ENCODE results near the gene PLXNA2. TPM values are rescaled to one million over a fixed set of nuclear protein-coding genes. Genes with fewer than 3 reads are reported as not detected.

PLXNA2 gene
- total RNA-seq, 2 experiments from 2014 or later, result 2.0 to 2.1 TPM

- no peak overlapping the region for H3K4me3 Mint-ChIP-seq
- H3K4me1 Mint-ChIP-seq, result peaks cover 12% of the 10 kb centered on the region
- H3K27ac Mint-ChIP-seq, result no peak overlapping the region
- H3K9me3 Mint-ChIP-seq, result no peaks in the 10 kb centered on the region
- ATAC-seq (ENCODE audit: low read depth) (no peak), DNase-seq (no peak)
- H3K36me3 Mint-ChIP-seq, result no peaks in the 10 kb centered on the region
- POLR2A ChIA-PET, result no interaction called here
- H3K27me3 Mint-ChIP-seq, result peaks cover 66% of the 10 kb centered on the region
Observed at GRCh38 chr1:208242146-208242545, 2.0 kb downstream of the PLXNA2 start.

- H3K4me3 Mint-ChIP-seq, result no peak overlapping the region
Observed at GRCh38 chr1:208241512-208241911, 2.7 kb downstream of the PLXNA2 start.

GRCh38 chr1:208240662-208241355 lies 3.4 kb downstream of the PLXNA2 start:
- POLR2A ChIA-PET, result no interaction called here
- peaks cover 17% of the 10 kb centered on the region for H3K4me1 Mint-ChIP-seq
- no peak overlapping the region for H3K4me3 Mint-ChIP-seq
- no peaks in the 10 kb centered on the region for H3K9me3 Mint-ChIP-seq
- H3K36me3 Mint-ChIP-seq, result no peaks in the 10 kb centered on the region
- H3K27me3 Mint-ChIP-seq, result peaks cover 66% of the 10 kb centered on the region
- no peak for DNase-seq
- no peak for ATAC-seq (ENCODE audit: low read depth)
- H3K27ac Mint-ChIP-seq, result no peak overlapping the region

More at GRCh38 chr1:208241512-208241911, 2.7 kb downstream of the PLXNA2 start:
- ATAC-seq (ENCODE audit: low read depth) (no peak), DNase-seq (no peak)
- no peaks in the 10 kb centered on the region for H3K36me3 Mint-ChIP-seq
- POLR2A ChIA-PET, result no interaction called here
- H3K27ac Mint-ChIP-seq, result no peak overlapping the region
- H3K9me3 Mint-ChIP-seq, result no peaks in the 10 kb centered on the region
- H3K27me3 Mint-ChIP-seq, result peaks cover 65% of the 10 kb centered on the region
- H3K4me1 Mint-ChIP-seq, result peaks cover 12% of the 10 kb centered on the region

- H3K36me3 Mint-ChIP-seq, result no peaks in the 10 kb centered on the region
- peaks cover 16% of the 10 kb centered on the region for H3K4me1 Mint-ChIP-seq
- DNase-seq (no peak), ATAC-seq (ENCODE audit: low read depth) (no peak)
- no peak overlapping the region for H3K27ac Mint-ChIP-seq
- H3K27me3 Mint-ChIP-seq, result peaks cover 73% of the 10 kb centered on the region
- POLR2A ChIA-PET, result no interaction called here
- no peaks in the 10 kb centered on the region for H3K9me3 Mint-ChIP-seq
- no peak overlapping the region for H3K4me3 Mint-ChIP-seq
Observed at GRCh38 chr1:208239473-208240381, 4.5 kb downstream of the PLXNA2 start.

- ATAC-seq (ENCODE audit: low read depth) (no peak), DNase-seq (no peak)
- no peaks in the 10 kb centered on the region for H3K36me3 Mint-ChIP-seq
- H3K4me1 Mint-ChIP-seq, result peaks cover 12% of the 10 kb centered on the region
- POLR2A ChIA-PET, result no interaction called here
- peaks cover 74% of the 10 kb centered on the region for H3K27me3 Mint-ChIP-seq
- H3K27ac Mint-ChIP-seq, result no peak overlapping the region
- no peaks in the 10 kb centered on the region for H3K9me3 Mint-ChIP-seq
- H3K4me3 Mint-ChIP-seq, result no peak overlapping the region
Observed at GRCh38 chr1:208238710-208239472, 5.3 kb downstream of the PLXNA2 start.

GRCh38 chr1:208237241-208237640 lies 6.9 kb downstream of the PLXNA2 start:
- no peaks in the 10 kb centered on the region for H3K9me3 Mint-ChIP-seq
- no peak overlapping the region for H3K27ac Mint-ChIP-seq
- H3K36me3 Mint-ChIP-seq, result no peaks in the 10 kb centered on the region
- H3K27me3 Mint-ChIP-seq, result peaks cover 77% of the 10 kb centered on the region
- DNase-seq, result no peak
- peaks cover 11% of the 10 kb centered on the region for H3K4me1 Mint-ChIP-seq
- POLR2A ChIA-PET, result no interaction called here
- H3K4me3 Mint-ChIP-seq, result no peak overlapping the region
- no peak for ATAC-seq (ENCODE audit: low read depth)

GRCh38 chr1:208235982-208236761 lies 8.0 kb downstream of the PLXNA2 start:
- H3K4me1 Mint-ChIP-seq, result peaks cover 11% of the 10 kb centered on the region
- H3K27ac Mint-ChIP-seq, result no peak overlapping the region
- peaks cover 69% of the 10 kb centered on the region for H3K27me3 Mint-ChIP-seq
- POLR2A ChIA-PET, result no interaction called here
- ATAC-seq (ENCODE audit: low read depth), result peak; percentile 69
- no peak for DNase-seq
- H3K9me3 Mint-ChIP-seq, result no peaks in the 10 kb centered on the region
- no peaks in the 10 kb centered on the region for H3K36me3 Mint-ChIP-seq
- H3K4me3 Mint-ChIP-seq, result no peak overlapping the region

GRCh38 chr1:208235356-208235981 lies 8.7 kb downstream of the PLXNA2 start:
- POLR2A ChIA-PET, result no interaction called here
- H3K4me1 Mint-ChIP-seq, result peaks cover 11% of the 10 kb centered on the region
- no peak for DNase-seq
- H3K27ac Mint-ChIP-seq, result no peak overlapping the region
- H3K27me3 Mint-ChIP-seq, result peaks cover 64% of the 10 kb centered on the region
- H3K9me3 Mint-ChIP-seq, result no peaks in the 10 kb centered on the region
- no peak overlapping the region for H3K4me3 Mint-ChIP-seq
- ATAC-seq (ENCODE audit: low read depth), result no peak
- no peaks in the 10 kb centered on the region for H3K36me3 Mint-ChIP-seq

GRCh38 chr1:208234721-208235120 lies 9.5 kb downstream of the PLXNA2 start:
- DNase-seq, result no peak

GRCh38 chr1:208233978-208234377 lies 10.2 kb downstream of the PLXNA2 start:
- H3K27me3 Mint-ChIP-seq, result peaks cover 60% of the 10 kb centered on the region
- DNase-seq, result no peak
- no peaks in the 10 kb centered on the region for H3K36me3 Mint-ChIP-seq
- H3K9me3 Mint-ChIP-seq, result no peaks in the 10 kb centered on the region
- H3K27ac Mint-ChIP-seq, result no peak overlapping the region
- H3K4me3 Mint-ChIP-seq, result no peak overlapping the region
- POLR2A ChIA-PET, result no interaction called here
- no peak for ATAC-seq (ENCODE audit: low read depth)
- peaks cover 11% of the 10 kb centered on the region for H3K4me1 Mint-ChIP-seq

More at GRCh38 chr1:208234721-208235120, 9.5 kb downstream of the PLXNA2 start:
- H3K36me3 Mint-ChIP-seq, result no peaks in the 10 kb centered on the region
- ATAC-seq (ENCODE audit: low read depth), result no peak
- no peak overlapping the region for H3K27ac Mint-ChIP-seq
- peaks cover 11% of the 10 kb centered on the region for H3K4me1 Mint-ChIP-seq
- POLR2A ChIA-PET, result no interaction called here
- no peak overlapping the region for H3K4me3 Mint-ChIP-seq
- no peaks in the 10 kb centered on the region for H3K9me3 Mint-ChIP-seq
- peaks cover 60% of the 10 kb centered on the region for H3K27me3 Mint-ChIP-seq

GRCh38 chr1:208233546-208233945 lies 10.6 kb downstream of the PLXNA2 start:
- Mint-ChIP-seq H3K27ac (no peak overlapping the region), H3K27me3 (peaks cover 62% of the 10 kb centered on the region), H3K9me3 (no peaks in the 10 kb centered on the region), H3K36me3 (no peaks in the 10 kb centered on the region), H3K4me3 (no peak overlapping the region), H3K4me1 (peaks cover 11% of the 10 kb centered on the region)
- POLR2A ChIA-PET, result no interaction called here
- DNase-seq (no peak), ATAC-seq (ENCODE audit: low read depth) (no peak)

GRCh38 chr1:208232662-208233038 lies 11.5 kb downstream of the PLXNA2 start:
- Mint-ChIP-seq H3K27ac (no peak overlapping the region), H3K27me3 (peaks cover 57% of the 10 kb centered on the region), H3K4me1 (peaks cover 11% of the 10 kb centered on the region), H3K36me3 (no peaks in the 10 kb centered on the region), H3K9me3 (no peaks in the 10 kb centered on the region), H3K4me3 (no peak overlapping the region)
- no peak for DNase-seq
- ATAC-seq (ENCODE audit: low read depth), result no peak
- POLR2A ChIA-PET, result no interaction called here
